ENCODE results near the gene MPDU1.
A peak's percentile ranks its signal among the peaks of the same experiment; 100 is the strongest.

MPDU1 gene

GRCh38 chr17:7555320-7555948 lies 28.2 kb upstream of the MPDU1 start:
- Histone ChIP-seq H3K4me1 (no peaks in the 10 kb centered on the region; the same call in 1 of the 2 replicates), H3K36me3 (no peaks in the 10 kb centered on the region), H3K27me3 (no peaks in the 10 kb centered on the region), H3K9me3 (no peaks in the 10 kb centered on the region), H3K4me3 (ENCODE audit: low read depth, low read length) (no peak overlapping the region)
- no peak for DNase-seq
- no peak for TF ChIP-seq CTCF (IDR thresholded peaks at IDR 0.05; ENCODE audit: low read depth, low read length)

DNA sequence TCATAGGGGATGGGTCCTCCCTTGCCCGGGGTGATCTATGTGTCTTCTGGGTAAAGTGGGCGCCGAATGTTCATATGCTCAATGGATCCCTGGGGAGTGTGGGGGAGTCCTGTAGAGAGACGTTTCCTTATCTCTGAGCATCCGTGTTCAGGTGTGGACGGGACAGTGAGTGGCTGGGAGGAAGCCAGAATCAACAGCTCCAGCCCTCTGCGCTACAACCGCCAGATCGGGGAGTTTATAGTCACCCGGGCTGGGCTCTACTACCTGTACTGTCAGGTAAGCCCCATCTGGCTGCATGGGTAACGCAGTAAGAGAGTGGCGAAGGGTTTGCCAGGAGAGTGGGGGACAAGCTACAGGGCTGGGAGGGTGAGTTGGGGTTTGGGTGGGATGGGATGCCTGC lies 27.0 kb upstream of the MPDU1 start:
- no peaks in the 10 kb centered on the region for H3K9me3 ChIP-seq
- H3K4me3 ChIP-seq (ENCODE audit: low read depth, low read length) = no peak overlapping the region
- H3K27me3 ChIP-seq = no peaks in the 10 kb centered on the region
- TF ChIP-seq CTCF (IDR thresholded peaks at IDR 0.05; ENCODE audit: low read depth, low read length) = no peak
- no peak for DNase-seq
- no peaks in the 10 kb centered on the region; the same call in 1 of the 2 replicates for H3K4me1 ChIP-seq
- no peaks in the 10 kb centered on the region for H3K36me3 ChIP-seq

- no peaks in the 10 kb centered on the region for H3K9me3 ChIP-seq
- DNase-seq = no peak
- no peaks in the 10 kb centered on the region for H3K27me3 ChIP-seq
- no peak for TF ChIP-seq CTCF (IDR thresholded peaks at IDR 0.05; ENCODE audit: low read depth, low read length)
- H3K4me3 ChIP-seq (ENCODE audit: low read depth, low read length) = no peak overlapping the region
- no peaks in the 10 kb centered on the region; the same call in 1 of the 2 replicates for H3K4me1 ChIP-seq
- no peaks in the 10 kb centered on the region for H3K36me3 ChIP-seq
Observed at GRCh38 chr17:7557147-7557764, 26.4 kb upstream of the MPDU1 start.

DNA sequence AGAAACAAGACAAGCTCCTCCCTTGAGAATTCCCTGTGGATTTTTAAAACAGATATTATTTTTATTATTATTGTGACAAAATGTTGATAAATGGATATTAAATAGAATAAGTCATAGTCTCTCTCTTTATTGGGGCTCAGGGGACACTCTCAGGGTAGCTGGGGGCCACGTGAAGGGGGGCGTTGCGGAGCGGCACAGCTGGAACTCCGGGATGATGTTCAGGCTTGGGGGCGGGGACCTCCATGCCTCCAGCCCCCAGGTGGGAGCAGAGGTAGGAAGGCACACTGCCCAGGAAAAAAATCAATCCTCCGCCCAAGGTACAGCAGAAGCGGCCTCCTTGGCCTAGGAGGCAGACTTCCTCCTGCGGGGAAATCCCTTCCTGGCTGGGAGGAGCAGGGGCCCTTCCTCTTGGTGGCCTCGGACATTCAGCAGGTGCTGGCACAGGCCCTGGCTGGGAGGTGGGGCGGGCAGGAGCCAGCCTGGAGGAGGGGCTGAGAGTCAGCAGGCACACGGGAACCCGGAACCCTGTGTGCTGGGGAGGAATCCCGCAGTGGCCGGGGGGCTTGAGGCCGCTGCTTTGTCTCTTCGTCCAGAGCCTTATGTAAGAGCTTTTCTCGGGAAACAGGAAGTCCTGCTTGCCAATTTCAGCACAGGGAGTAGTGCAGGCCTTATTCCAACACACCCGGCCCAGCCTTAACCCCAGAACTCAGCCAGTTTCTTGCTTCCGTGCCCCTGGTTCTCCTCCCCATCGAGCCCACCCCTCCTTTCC lies 25.7 kb upstream of the MPDU1 start:
- H3K36me3 ChIP-seq = no peaks in the 10 kb centered on the region
- no peaks in the 10 kb centered on the region for H3K27me3 ChIP-seq
- peak; percentile 38 for DNase-seq
- H3K9me3 ChIP-seq = no peaks in the 10 kb centered on the region
- no peaks in the 10 kb centered on the region; the same call in 1 of the 2 replicates for H3K4me1 ChIP-seq
- H3K4me3 ChIP-seq (ENCODE audit: low read depth, low read length) = no peak overlapping the region
- TF ChIP-seq CTCF (IDR thresholded peaks at IDR 0.05; ENCODE audit: low read depth, low read length) = no peak

GRCh38 chr17:7558544-7559319 lies 24.9 kb upstream of the MPDU1 start, which contains the start of gene TNFSF13:
TNFSF13 (plus strand) TSS chr17:7558750; CDS start chr17:7559040, 290 bp downstream.
- Histone ChIP-seq H3K9me3 (no peaks in the 10 kb centered on the region), H3K27me3 (no peaks in the 10 kb centered on the region), H3K4me1 (no peaks in the 10 kb centered on the region; the same call in 1 of the 2 replicates), H3K4me3 (ENCODE audit: low read depth, low read length) (no peak within 1 kb of the TSS), H3K36me3 (no peaks in the 10 kb centered on the region)
- TF ChIP-seq CTCF (IDR thresholded peaks at IDR 0.05; ENCODE audit: low read depth, low read length) = no peak
- no peak for DNase-seq
